Activated CD4-positive, CD25-positive, alpha-beta regulatory T cell treated with anti-CD3 and anti-CD28 coated beads, Interleukin-2, amount 50 U/mL, for 24 hours (primary cell): ENCODE data around the gene ANGEL1.
A peak's percentile ranks its signal among the peaks of the same experiment; 100 is the strongest.

ENCODE experiments used
- ATAC-seq, 2 donors: fragments of 150-1000 bp; cut with Tn5 transposase; one replicate each; pipeline ENCODE4 v1.10.0; 2021; ENCODE audit warnings: mild to moderate bottlenecking in 1 of 2, moderate library complexity in 1 of 2

Gene ANGEL1

DNA sequence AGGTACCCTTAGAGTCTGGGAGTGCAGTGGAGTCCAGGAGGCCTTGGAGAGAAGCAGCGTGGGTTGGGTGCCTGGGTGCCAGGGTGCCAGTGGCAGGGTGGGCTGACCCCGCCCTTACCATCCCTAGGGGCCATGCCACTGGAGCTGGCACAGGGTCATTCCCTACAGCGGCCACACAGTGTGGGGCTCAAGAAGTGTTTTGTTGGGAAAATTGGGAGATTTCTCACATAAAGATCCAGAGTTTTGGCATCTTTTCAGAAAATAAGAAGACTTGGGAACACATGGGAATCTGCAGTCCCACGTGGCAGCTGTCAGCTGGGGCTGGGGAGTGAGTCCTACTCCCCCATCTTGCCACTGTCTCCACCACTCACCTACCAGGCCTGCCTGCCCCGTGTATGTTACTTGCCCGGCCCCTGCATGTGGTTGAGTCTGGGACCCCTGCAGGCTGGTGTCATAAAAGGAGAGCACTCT lies 47.2 kb downstream of the ANGEL1 start:
- no peak for ATAC-seq

DNA sequence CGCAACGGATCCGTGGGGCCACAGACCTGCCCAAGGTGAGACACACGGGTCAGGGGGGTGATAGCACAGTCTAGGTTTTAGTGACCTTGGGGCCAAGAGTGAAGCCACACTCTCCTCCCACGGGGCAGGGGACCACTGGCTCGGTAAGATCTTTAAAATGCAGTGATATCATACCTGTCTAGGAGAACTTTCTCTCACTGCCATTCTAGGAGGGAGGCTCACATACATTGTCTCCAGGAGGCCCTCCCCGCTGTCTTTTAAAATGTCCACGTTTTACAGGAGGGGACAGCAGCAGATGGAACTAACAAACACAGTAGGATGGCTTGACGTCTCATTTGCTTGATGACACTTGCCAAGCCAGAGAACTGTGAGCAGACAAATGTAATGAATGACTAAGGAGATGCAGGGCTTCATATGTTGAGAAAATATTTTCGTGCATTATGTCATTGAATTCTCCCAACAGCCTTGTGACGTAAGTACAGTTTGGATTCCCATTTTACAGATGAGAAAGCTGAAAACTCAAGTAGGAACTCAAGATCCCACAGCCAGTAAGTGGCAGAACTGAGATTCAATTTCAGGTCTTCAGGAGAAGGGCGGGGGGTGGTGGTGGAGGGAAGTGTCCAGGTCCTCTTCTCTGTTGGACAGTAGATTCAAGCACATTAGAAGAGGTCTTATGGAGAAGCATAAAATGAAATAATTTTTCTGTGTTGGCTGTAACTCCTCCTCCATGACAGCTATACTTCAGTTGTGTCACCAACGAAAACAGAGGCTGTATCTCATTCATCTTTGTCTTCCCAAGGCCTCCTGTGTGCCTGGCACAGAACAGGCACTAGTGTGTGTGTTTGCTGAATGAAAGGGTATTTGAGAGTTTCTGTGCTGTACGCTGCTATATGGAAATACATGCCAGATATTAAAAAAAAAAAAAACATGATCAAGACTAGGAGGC lies 49.3 kb downstream of the ANGEL1 start:
- no peak for ATAC-seq

DNA sequence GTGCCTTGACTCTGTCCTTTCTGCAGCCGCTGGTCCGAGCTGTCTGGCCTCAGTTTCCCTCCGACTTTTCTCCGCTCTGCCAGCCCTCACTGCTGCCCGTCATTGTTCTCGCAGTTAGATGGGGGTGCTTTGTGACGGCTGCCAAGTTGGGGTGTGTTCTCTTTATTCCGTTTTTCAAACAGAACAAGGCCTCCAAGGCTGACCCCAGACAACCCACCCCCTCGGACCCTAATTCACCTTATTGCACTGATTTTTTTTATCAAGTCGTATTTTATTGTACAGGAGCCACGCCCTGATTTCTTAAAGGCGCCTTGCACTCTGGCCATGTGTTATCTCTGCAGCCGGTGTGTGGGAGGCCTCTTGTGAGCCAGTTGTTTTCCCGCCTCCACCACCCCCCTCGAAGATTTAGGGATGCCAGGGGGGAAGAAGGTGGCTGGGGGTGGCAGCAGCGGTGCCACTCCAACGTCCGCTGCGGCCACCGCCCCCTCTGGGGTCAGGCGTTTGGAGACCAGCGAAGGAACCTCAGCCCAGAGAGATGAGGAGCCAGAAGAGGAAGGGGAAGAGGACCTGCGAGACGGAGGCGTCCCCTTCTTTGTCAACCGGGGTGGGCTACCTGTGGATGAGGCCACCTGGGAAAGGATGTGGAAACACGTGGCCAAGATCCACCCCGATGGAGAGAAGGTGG lies 50.1 kb downstream of the ANGEL1 start:
- ATAC-seq: no peak

DNA sequence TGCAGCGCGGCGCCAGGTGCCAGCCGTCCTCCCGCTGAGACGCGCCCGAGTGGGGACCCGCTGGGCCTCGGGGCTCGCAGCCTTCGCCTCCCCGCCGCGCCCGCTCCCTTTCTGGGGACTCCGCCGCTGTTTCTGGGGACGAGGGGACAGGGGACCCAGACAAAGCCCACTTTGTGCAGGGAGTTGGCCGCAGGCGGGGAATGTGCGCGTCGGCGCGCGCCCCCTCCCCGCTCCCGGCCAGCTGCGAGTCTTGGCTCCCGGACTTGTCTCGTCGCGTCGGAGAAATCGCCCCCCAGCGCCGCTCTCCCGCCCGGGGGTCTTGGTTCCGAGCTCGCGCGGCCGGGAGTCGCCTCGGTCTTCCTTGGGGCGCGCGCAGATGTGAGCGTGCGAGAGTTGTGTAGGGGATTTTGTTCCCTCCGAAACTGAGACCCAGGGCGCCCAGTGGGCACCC lies 50.7 kb downstream of the ANGEL1 start:
- no peak for ATAC-seq

DNA sequence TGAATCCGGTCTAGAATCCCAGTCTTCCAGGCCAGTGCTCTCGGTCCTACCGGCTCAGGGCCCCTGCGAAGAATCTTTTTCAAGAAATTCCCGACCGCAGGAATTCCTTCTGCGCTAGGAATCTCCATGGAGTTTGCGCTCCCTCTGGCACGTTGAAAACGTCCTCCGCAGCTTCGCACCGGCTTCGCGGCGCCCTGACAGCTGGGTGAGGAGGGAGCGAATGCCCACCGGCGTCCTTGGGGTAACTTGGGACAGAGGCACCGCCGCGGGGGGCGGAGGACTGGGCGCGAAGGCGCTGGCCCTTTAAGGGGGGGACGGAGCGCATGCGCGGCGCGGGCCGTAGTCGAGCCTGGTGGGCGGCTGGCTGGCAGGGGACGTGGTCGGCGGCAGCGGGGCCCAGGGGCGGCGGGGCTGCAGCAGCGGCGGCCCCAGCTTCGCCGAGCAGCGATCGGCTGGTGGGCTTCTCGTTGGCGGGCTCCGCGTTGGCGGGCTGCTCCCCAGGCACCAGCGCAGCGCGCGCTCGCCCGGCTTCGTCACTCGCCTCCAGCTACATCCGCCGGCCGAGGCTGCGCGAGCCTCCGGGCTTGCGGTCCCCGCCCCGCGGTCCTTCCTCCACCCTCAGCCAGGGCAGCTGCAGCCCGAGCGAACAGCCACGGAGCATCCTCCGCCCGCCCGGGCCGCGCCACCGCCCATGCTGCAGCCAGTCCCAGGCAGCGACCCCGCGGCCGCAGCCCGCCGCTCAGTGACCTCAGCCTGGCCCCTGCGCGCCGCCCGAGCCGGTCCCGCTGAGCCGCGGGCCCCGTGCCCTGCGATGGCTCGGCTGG lies 51.3 kb downstream of the ANGEL1 start, which contains the start of gene VASH1:
Gene VASH1 (plus strand): TSS at position 333 of the 824 bp plus-strand sequence. CDS start 1,354 bp downstream, outside the sequence.
- peak; percentile 83 to 86 for ATAC-seq

DNA sequence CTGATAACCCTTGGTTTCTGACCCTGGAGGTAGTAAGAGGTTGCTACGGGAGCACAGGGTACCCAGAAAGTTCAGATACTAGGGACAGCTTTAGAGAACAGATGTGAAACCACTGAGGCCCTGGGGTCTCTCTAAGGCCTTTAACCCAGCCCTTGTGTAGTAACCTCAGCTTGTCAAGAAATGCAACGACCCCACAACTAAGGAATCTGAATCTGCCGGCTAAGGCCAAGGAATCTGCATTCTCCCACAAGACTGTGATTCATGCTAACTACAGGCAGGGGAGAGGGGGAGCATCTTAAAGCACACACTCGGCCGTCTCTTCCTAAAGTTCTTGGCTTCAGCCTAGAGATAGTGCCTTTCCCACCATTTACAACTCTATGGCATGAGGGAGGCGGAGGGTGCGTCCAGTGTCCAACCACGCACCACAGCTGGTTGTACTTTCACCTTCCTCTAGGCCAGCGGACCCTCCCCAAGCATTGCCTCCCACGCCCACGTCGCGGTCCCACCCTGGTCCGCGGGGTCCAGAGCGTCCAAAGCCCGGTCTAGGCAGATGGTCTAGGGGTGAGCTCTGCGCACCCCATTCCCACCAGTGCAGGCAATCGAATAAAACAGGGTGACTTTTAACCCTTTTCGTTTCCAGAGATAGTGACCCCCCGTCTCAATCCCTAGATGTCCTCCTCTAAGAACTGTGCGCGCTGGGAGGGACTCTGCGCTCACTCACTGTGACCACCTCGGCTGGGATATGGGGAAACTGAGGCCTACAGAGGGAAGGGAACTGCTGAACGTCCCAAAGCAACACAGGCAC lies 52.1 kb downstream of the ANGEL1 start:
- no peak for ATAC-seq

DNA sequence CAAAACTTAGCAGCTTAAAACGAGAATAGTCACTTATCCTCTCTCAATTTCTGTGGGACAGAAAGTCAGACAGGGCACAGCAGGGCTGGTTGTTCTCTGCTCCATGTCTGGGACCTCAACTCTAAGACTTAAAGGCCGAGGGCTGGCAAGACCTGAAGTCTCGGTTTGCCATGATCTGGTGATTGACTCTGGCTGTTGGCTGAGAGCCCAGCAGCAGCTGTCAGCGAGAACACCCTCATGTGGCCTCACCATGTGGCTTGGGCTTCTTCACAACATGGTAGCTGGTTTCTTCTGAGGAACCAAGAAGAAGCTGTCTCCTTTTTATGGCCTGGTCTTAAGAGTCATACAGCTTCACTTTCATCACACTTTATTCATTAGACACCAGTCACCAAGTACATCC lies 53.1 kb downstream of the ANGEL1 start:
- ATAC-seq: no peak

DNA sequence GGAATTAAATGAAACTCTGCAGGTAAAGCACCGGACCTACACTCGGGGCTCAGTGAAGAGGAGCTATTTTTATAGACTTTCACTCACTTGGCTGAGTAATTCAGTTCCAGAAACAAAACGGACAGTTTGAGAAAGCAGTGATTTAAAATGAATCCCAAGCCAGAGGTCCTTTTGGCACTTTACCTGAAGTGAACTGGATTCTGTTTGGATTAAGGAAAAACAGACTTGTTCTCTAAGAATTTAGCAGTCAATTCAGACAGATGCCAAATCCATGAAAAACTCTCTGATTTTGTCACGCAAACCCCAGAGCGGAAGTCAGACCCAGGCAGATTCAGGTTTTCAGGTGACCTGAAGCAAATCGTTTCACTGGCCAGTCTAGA lies 56.3 kb downstream of the ANGEL1 start:
- ATAC-seq: no peak

DNA sequence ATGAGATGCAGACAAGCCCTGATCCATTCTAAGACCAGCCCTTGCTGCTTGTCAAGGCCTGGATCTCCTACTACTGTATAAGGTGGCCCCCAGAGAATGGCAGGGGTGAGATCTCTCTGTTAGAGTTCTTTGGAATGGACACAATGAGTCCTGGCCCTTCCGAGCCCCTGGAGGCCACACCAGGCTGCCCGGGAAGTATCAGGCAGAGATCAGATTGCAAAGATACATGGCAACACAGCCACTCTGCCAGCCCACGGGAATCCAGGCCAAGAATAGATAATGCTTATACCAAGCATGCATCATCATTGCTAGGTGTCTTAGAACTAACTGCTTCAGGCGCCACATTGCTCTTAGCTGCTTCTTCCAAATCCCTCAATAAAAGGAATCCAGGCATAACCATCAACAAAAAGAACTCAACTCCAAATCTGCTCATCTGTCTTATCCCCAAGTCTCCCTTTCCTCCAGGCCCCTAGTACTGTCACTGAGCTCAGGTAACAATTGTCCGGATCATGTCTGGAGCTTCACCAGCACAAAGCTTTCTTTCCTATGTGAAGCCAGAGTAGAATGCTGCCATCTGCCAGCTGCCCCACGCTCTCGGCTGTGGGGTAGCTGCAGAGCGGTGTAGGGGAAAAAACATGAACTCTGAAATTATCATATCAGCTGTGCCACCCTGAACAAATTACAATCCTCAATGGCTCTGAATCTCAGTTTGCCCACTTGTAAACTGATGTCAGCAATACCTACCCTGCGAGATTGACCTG lies 56.9 kb downstream of the ANGEL1 start:
- no peak for ATAC-seq

DNA sequence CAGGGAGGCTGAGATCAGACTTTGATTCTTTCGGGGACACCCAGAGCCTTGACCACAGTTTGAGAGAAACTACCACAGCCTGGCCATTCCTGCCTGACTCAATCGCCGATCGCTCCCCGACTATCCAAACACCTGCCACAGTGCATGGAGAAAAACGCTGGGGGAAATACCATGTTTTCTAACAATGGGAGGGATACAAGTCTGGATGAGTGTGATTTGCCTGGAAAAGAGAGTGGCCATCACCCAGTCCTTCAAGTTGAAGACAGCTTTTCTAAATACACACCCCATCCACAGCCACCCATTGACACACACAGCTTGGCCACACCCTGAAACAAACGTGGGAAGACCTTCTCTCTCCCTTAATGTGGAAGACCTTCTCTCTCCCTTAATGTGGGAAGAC lies 58.1 kb downstream of the ANGEL1 start:
- ATAC-seq: no peak

DNA sequence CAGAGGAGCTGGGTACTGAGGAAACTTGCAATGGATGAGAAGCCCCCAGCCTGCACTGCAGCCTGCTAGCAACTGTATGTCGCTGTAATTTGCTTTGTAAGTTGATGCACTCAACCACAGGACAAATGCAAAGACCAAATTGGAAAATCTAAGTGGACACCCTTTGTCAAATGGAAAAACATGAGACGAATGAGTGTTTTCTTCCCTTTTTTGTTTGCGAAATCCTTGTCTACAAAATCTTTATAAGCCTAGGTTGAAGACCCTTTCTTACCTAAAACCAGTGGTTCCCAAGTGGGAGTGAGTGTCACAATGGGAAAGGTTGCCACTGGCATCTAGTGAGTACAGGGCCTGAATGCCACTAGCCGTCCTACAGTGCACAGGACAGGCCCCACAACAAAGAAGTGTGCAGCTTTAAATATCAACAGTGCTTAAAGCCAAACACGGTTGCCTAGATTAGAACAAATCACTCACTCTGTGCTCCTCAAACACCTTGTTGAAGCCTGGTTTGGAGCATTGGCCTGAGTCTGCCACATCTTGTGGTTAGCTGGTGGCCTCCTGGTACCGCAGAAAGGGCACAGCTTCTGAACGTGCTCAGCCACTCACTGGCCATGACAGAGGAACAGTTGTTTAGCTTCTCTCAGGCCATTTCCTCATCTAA lies 59.0 kb downstream of the ANGEL1 start:
- no peak for ATAC-seq

DNA sequence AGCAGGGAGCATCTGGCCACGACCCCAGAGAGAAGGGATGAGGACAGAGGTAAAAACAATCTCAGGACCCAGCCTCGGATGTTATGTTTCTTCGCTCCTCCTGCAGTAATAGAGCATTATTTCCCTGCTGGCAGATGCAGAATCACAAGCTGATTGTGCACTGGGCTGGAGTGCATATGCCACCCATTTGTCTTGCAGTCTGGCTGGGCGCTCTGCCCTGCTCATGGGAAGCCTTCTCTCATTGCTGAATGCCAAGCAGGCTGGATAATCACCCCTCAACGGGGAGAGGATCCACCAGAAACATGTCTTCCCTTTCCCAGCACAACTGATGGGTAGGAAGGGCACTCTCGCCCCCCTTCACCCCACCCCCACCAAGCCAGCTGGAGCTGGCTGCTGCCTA lies 59.9 kb downstream of the ANGEL1 start:
- ATAC-seq: no peak

DNA sequence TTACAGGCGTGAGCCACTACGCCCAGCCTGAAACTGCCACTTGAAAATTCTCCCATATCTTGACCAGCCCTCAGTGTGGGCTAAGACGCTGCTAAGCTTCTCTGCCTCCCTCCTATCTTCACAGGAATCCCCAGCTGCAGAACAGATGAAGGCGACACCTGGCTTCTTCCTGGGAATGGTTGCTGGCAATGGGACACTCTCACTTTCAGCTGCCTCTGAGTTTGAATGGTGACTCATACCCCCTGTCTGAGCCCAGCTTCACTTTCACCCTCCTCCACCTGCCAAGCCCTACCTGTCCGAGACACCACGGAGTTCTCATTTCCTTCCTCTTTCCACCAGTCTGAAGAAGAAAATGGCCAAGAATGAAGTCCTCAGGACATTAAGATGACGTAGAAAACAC lies 69.7 kb downstream of the ANGEL1 start:
- no peak for ATAC-seq

DNA sequence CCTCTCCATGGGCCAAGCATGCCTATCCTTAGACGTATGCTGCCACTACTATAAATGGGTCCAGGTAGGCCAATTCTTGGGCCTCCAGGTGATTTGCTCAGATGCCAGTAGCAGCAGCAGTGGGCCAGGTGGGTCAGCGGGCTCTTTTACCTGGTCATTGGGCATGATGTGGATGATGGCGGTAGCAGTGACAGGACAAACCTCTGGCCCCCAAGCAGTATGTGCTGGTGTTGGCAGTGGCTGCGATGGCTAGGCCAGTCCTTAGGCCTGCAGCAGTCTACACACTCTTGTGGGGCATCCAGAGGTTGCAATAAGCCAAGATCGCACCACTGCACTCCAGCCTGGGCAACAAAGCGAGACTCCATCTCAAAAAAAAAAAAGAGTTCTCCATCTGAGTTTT lies 70.5 kb downstream of the ANGEL1 start:
- ATAC-seq: no peak

DNA sequence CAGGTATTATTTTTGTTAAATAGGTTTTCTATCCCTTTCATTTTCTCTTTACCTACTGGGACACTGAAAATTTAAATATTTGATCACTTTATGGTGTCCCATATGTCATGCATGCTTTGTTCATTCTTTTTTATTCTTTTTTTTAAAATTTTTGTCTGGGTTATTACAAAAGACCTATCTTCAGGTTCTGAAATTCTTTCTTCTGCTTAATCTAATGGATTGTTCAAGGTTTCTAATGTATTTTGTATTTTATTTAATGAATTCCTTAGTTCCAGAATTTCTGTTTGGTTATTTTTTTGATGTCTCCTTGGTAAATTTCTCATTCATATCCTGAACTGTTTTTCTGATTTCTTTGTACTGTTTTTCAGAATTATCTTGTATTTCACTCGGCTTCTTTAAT lies 71.6 kb downstream of the ANGEL1 start:
- ATAC-seq: no peak
